HG03457 (cell line): ENCODE results near the gene MYH7B.

Experiments used
- ATAC-seq: cut with Tn5 transposase; IDR thresholded peaks from one replicate; pipeline ENCODE4 v1.9.1; 2021; ENCODE audit warnings: moderate number of reproducible peaks; ENCODE audit not compliant: unreplicated experiment

The MYH7B gene

GRCh38 chr20:34955231-34956040, at the start of gene MYH7B, which contains the start of gene GSS:
Gene MYH7B, plus strand, starts transcription at chr20:34955868. Its CDS starts 22,138 bp downstream, at chr20:34978006.
Gene GSS, minus strand, starts transcription at chr20:34955806. Its CDS starts 3,954 bp downstream, at chr20:34951852.
- ATAC-seq: peak; percentile 67

- no peak for ATAC-seq
Observed at GRCh38 chr20:34907616-34908469, 47.8 kb upstream of the MYH7B start.

GRCh38 chr20:34915131-34915530, 40.5 kb upstream of the MYH7B start:
- ATAC-seq: no peak

- no peak for ATAC-seq
Observed at GRCh38 chr20:34915749-34916455, 39.8 kb upstream of the MYH7B start.

- no peak for ATAC-seq
Observed at GRCh38 chr20:34916774-34917354, 38.8 kb upstream of the MYH7B start.

- no peak for ATAC-seq
Observed at GRCh38 chr20:34920055-34920454, 35.6 kb upstream of the MYH7B start.

GRCh38 chr20:34921436-34921835, 34.2 kb upstream of the MYH7B start:
- no peak for ATAC-seq

GRCh38 chr20:34922654-34923381, 32.9 kb upstream of the MYH7B start:
- no peak for ATAC-seq

- ATAC-seq: no peak
Observed at GRCh38 chr20:34923414-34923813, 32.3 kb upstream of the MYH7B start.

- no peak for ATAC-seq
Observed at GRCh38 chr20:34925341-34925740, 30.3 kb upstream of the MYH7B start.

GRCh38 chr20:34925981-34926380, 29.7 kb upstream of the MYH7B start:
- no peak for ATAC-seq

- ATAC-seq: no peak
Observed at GRCh38 chr20:34926581-34926980, 29.1 kb upstream of the MYH7B start.

GRCh38 chr20:34927736-34928135, 27.9 kb upstream of the MYH7B start:
- ATAC-seq: no peak

- ATAC-seq: no peak
Observed at GRCh38 chr20:34928411-34928810, 27.3 kb upstream of the MYH7B start.

- ATAC-seq: no peak
Observed at GRCh38 chr20:34931771-34932170, 23.9 kb upstream of the MYH7B start.

GRCh38 chr20:34938466-34939163, 17.1 kb upstream of the MYH7B start:
- no peak for ATAC-seq

- no peak for ATAC-seq
Observed at GRCh38 chr20:34940081-34940481, 15.6 kb upstream of the MYH7B start.

- ATAC-seq: no peak
Observed at GRCh38 chr20:34941226-34941625, 14.4 kb upstream of the MYH7B start.

GRCh38 chr20:34942301-34942700, 13.4 kb upstream of the MYH7B start:
- ATAC-seq: no peak
